ENCODE results near the gene LBHD2.
A peak's percentile ranks its signal among the peaks of the same experiment; 100 is the strongest.

DNA sequence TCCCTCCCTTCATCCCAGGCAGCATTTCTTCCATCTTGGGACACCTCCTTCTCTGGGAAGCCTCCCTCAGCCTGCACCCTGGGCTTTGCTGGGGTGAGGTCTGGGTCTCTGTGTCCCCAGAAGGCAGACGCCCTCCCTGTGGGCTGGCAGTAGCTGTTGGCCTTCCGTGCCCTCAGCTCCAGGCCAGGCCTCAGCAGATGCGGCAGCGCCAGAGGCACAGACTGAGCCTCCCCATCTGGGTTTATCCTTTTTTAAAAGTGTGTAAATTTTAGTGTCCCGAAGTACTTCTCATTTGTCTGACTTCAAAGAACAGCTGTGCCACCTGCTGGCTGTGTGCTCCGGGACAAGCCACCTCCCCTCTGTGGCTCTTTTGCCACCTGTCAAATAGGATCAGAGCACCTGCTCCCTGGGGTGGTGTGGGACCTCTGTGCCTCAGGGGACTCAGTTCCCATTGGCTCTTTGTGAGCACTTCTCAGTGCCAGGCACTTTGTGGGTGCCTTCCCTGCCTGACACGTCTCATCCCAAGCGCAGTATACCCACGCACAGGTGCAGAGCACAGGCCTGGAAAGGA is 21.7 kb downstream of the LBHD2 start:
- no peak for TF ChIP-seq POLR2A (IDR thresholded peaks at IDR 0.05)
- TF ChIP-seq, protein P1, sequence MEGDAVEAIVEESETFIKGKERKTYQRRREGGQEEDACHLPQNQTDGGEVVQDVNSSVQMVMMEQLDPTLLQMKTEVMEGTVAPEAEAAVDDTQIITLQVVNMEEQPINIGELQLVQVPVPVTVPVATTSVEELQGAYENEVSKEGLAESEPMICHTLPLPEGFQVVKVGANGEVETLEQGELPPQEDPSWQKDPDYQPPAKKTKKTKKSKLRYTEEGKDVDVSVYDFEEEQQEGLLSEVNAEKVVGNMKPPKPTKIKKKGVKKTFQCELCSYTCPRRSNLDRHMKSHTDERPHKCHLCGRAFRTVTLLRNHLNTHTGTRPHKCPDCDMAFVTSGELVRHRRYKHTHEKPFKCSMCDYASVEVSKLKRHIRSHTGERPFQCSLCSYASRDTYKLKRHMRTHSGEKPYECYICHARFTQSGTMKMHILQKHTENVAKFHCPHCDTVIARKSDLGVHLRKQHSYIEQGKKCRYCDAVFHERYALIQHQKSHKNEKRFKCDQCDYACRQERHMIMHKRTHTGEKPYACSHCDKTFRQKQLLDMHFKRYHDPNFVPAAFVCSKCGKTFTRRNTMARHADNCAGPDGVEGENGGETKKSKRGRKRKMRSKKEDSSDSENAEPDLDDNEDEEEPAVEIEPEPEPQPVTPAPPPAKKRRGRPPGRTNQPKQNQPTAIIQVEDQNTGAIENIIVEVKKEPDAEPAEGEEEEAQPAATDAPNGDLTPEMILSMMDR (IDR thresholded peaks at IDR 0.05), result peak in 2 of 4 donors; percentile 17 to 25

Measured in right lobe of liver (tissue), 4 donors.